Karpas-422 (cell line): ENCODE results near the gene ATL1. TPM values are rescaled to one million over a fixed set of nuclear protein-coding genes. Genes with fewer than 3 reads are reported as not detected.
"Not testable (repeated sequence)": the region's sequence is repeated elsewhere in the genome, so short reads cannot be mapped to it uniquely, and the experiment has no call there.

Experiments used
- DNase-seq: peaks from one replicate; pipeline ENCODE4 v3.0.0-alpha.2; 2015
- H2AFZ ChIP-seq: fragments of 200-600 bp; sonication (generic); 2 replicates; pipeline ENCODE4 v1.6.1; 2014; ENCODE audit warnings: antibody characterized with exemption, low read length, mixed read lengths
- H3K27ac ChIP-seq: fragments of 200-600 bp; sonication (generic); 2 replicates; pipeline ENCODE4 v1.5.1; 2014; ENCODE audit warnings: mild to moderate bottlenecking, low read length, moderate library complexity
- H3K27me3 ChIP-seq: fragments of 200-600 bp; sonication (generic); 2 replicates; pipeline ENCODE4 v1.6.1; 2014; ENCODE audit warnings: low read length, mixed read lengths
- H3K36me3 ChIP-seq: fragments of 200-600 bp; sonication (generic); 2 replicates; pipeline ENCODE4 v1.6.1; 2014; ENCODE audit warnings: low read length, mixed read lengths; ENCODE audit not compliant: insufficient read depth
- H3K4me1 ChIP-seq: fragments of 200-600 bp; sonication (generic); 2 replicates; pipeline ENCODE4 v1.6.1; 2014; ENCODE audit warnings: mild to moderate bottlenecking, low read length, mixed read lengths
- H3K4me2 ChIP-seq: fragments of 200-600 bp; sonication (generic); 2 replicates; pipeline ENCODE4 v1.6.1; 2014; ENCODE audit warnings: low read length, low read depth, mild to moderate bottlenecking; ENCODE audit not compliant: poor library complexity, severe bottlenecking
- H3K4me3 ChIP-seq: fragments of 200-600 bp; sonication (generic); 2 replicates; pipeline ENCODE4 v1.5.1; 2014; ENCODE audit warnings: mild to moderate bottlenecking, antibody characterized with exemption, low read length, mixed read lengths
- H3K79me2 ChIP-seq: fragments of 200-600 bp; sonication (generic); 2 replicates; pipeline ENCODE4 v1.6.1; 2014; ENCODE audit warnings: mild to moderate bottlenecking, low read length, mixed read lengths
- H3K9ac ChIP-seq: fragments of 200-600 bp; sonication (generic); 2 replicates; pipeline ENCODE4 v1.6.0; 2014; ENCODE audit warnings: low read length
- H3K9me2 ChIP-seq: fragments of 200-600 bp; sonication (generic), shearing (Covaris generic); replicated peaks from 2 replicates; pipeline ENCODE4 v1.6.0; 2014; ENCODE audit warnings: mild to moderate bottlenecking, low read length, moderate library complexity; ENCODE audit not compliant: insufficient read depth
- H3K9me3 ChIP-seq: fragments of 300-700, 200-600 bp; sonication (generic); 2 replicates; pipeline ENCODE4 v1.6.1; 2014; ENCODE audit warnings: low read length, mixed read lengths
- H4K20me1 ChIP-seq: fragments of 200-600 bp; sonication (generic); 2 replicates; pipeline ENCODE4 v1.6.1; 2014; ENCODE audit warnings: mild to moderate bottlenecking, antibody characterized with exemption, low read length, low read depth; ENCODE audit not compliant: insufficient read depth
- total RNA-seq: library from RNA; depleted of rRNA; stranded (reverse); fragments of >200 nt; shearing (Covaris generic); gene quantifications from 2 replicates; pipeline ENCODE4 v1.2.3, GENCODE V29; 2014; ENCODE audit warnings: low replicate concordance

Gene ATL1
- total RNA-seq, 1 experiment from 2014 or later: 3.3 TPM

- Histone ChIP-seq H3K79me2 (no peaks in the 10 kb centered on the region), H3K4me3 (no peak overlapping the region), H3K4me2 (no peak overlapping the region), H3K9ac (no peak overlapping the region), H3K9me3 (no peaks in the 10 kb centered on the region), H3K36me3 (no peaks in the 10 kb centered on the region), H4K20me1 (no peaks in the 10 kb centered on the region), H3K27me3 (0 out of 2 replicates have a peak, but pooled peaks cover 2% of the 10 kb centered on the region), H3K27ac (no peak overlapping the region), H3K4me1 (no peaks in the 10 kb centered on the region), H3K9me2 (no peaks in the 10 kb centered on the region), H2AFZ (no peak overlapping the region)
- no peak for DNase-seq
Observed at GRCh38 chr14:50620341-50620740, 60.4 kb downstream of the ATL1 start.

- Histone ChIP-seq H3K27me3 (no peaks in the 10 kb centered on the region), H4K20me1 (no peaks in the 10 kb centered on the region), H3K79me2 (no peaks in the 10 kb centered on the region), H2AFZ (no peak overlapping the region), H3K4me3 (no peak overlapping the region), H3K9ac (no peak overlapping the region), H3K36me3 (no peaks in the 10 kb centered on the region), H3K9me3 (no peaks in the 10 kb centered on the region), H3K4me1 (no peaks in the 10 kb centered on the region), H3K4me2 (no peak overlapping the region), H3K27ac (no peak overlapping the region), H3K9me2 (no peaks in the 10 kb centered on the region)
- no peak for DNase-seq
Observed at GRCh38 chr14:50622978-50623377, 63.0 kb downstream of the ATL1 start.

GRCh38 chr14:50624447-50624846 lies 64.5 kb downstream of the ATL1 start:
- H3K36me3 ChIP-seq: no peaks in the 10 kb centered on the region
- no peaks in the 10 kb centered on the region for H3K9me3 ChIP-seq
- no peak overlapping the region for H2AFZ ChIP-seq
- no peaks in the 10 kb centered on the region for H4K20me1 ChIP-seq
- H3K4me3 ChIP-seq: no peak overlapping the region
- no peaks in the 10 kb centered on the region for H3K4me1 ChIP-seq
- no peaks in the 10 kb centered on the region for H3K27me3 ChIP-seq
- no peak overlapping the region for H3K27ac ChIP-seq
- H3K9me2 ChIP-seq: no peaks in the 10 kb centered on the region
- no peaks in the 10 kb centered on the region for H3K79me2 ChIP-seq
- no peak overlapping the region for H3K4me2 ChIP-seq
- H3K9ac ChIP-seq: no peak overlapping the region
- no peak for DNase-seq

- not testable (repeated sequence) for H3K9me3 ChIP-seq, H3K79me2 ChIP-seq, H4K20me1 ChIP-seq, H3K9ac ChIP-seq, H3K4me3 ChIP-seq, H3K4me1 ChIP-seq, H3K9me2 ChIP-seq, H3K27me3 ChIP-seq, H3K36me3 ChIP-seq, H2AFZ ChIP-seq, H3K4me2 ChIP-seq, DNase-seq, H3K27ac ChIP-seq
Observed at GRCh38 chr14:50624947-50625346, 65.0 kb downstream of the ATL1 start.

GRCh38 chr14:50631408-50631821 lies 71.5 kb downstream of the ATL1 start:
- no peak overlapping the region for H3K27ac ChIP-seq
- H3K4me2 ChIP-seq: no peak overlapping the region
- no peaks in the 10 kb centered on the region for H3K27me3 ChIP-seq
- H3K4me1 ChIP-seq: no peaks in the 10 kb centered on the region
- H2AFZ ChIP-seq: no peak overlapping the region
- no peak overlapping the region for H3K9ac ChIP-seq
- no peaks in the 10 kb centered on the region for H3K36me3 ChIP-seq
- no peaks in the 10 kb centered on the region for H3K79me2 ChIP-seq
- H3K9me2 ChIP-seq: no peaks in the 10 kb centered on the region
- H3K9me3 ChIP-seq: no peaks in the 10 kb centered on the region
- no peak overlapping the region for H3K4me3 ChIP-seq
- no peak for DNase-seq
- H4K20me1 ChIP-seq: no peaks in the 10 kb centered on the region

- Histone ChIP-seq H3K9ac (no peak overlapping the region), H3K36me3 (no peaks in the 10 kb centered on the region), H3K4me1 (no peaks in the 10 kb centered on the region), H3K27me3 (no peaks in the 10 kb centered on the region), H3K4me3 (no peak overlapping the region), H2AFZ (no peak overlapping the region), H3K9me3 (no peaks in the 10 kb centered on the region), H4K20me1 (no peaks in the 10 kb centered on the region), H3K4me2 (no peak overlapping the region), H3K9me2 (no peaks in the 10 kb centered on the region), H3K79me2 (no peaks in the 10 kb centered on the region), H3K27ac (no peak overlapping the region)
- DNase-seq: no peak
Observed at GRCh38 chr14:50633954-50634353, 74.0 kb downstream of the ATL1 start.

GRCh38 chr14:50635141-50635540 lies 75.2 kb downstream of the ATL1 start:
- DNase-seq: no peak
- H3K9me3 ChIP-seq: no peaks in the 10 kb centered on the region

GRCh38 chr14:50647282-50647681 lies 87.3 kb downstream of the ATL1 start:
- Histone ChIP-seq H3K9me2 (no peaks in the 10 kb centered on the region), H3K27ac (no peak overlapping the region), H3K79me2 (0 out of 2 replicates have a peak, but pooled peaks cover 7% of the 10 kb centered on the region), H3K9me3 (no peaks in the 10 kb centered on the region), H3K36me3 (peaks cover 9% of the 10 kb centered on the region; the same call in 1 of the 2 replicates), H3K4me3 (peak overlapping the region; percentile 19; the same call in 1 of the 2 replicates), H3K9ac (no peak overlapping the region), H4K20me1 (no peaks in the 10 kb centered on the region), H3K4me2 (peak overlapping the region; percentile 34), H3K4me1 (peaks cover 24% of the 10 kb centered on the region), H2AFZ (no peak overlapping the region; the same call in 1 of the 2 replicates), H3K27me3 (no peaks in the 10 kb centered on the region)
- no peak for DNase-seq

More at GRCh38 chr14:50635141-50635540, 75.2 kb downstream of the ATL1 start:
- Histone ChIP-seq H3K79me2 (no peaks in the 10 kb centered on the region), H3K27me3 (no peaks in the 10 kb centered on the region), H3K36me3 (no peaks in the 10 kb centered on the region), H4K20me1 (no peaks in the 10 kb centered on the region), H2AFZ (no peak overlapping the region), H3K4me3 (no peak overlapping the region), H3K4me1 (no peaks in the 10 kb centered on the region), H3K9me2 (no peaks in the 10 kb centered on the region), H3K4me2 (no peak overlapping the region), H3K9ac (no peak overlapping the region), H3K27ac (no peak overlapping the region)

- peaks cover 24% of the 10 kb centered on the region for H3K4me1 ChIP-seq
- no peak for DNase-seq
- no peaks in the 10 kb centered on the region for H3K27me3 ChIP-seq
- no peak overlapping the region for H3K9ac ChIP-seq
- H3K36me3 ChIP-seq: 0 out of 2 replicates have a peak, but pooled peaks cover 5% of the 10 kb centered on the region
- H3K4me3 ChIP-seq: peak overlapping the region; percentile 19; the same call in 1 of the 2 replicates
- 0 out of 2 replicates have a peak, but pooled peaks cover 7% of the 10 kb centered on the region for H3K79me2 ChIP-seq
- H3K4me2 ChIP-seq: peak overlapping the region; percentile 34
- no peaks in the 10 kb centered on the region for H4K20me1 ChIP-seq
- no peaks in the 10 kb centered on the region for H3K9me3 ChIP-seq
- no peak overlapping the region for H3K27ac ChIP-seq
- H2AFZ ChIP-seq: no peak overlapping the region
- no peaks in the 10 kb centered on the region for H3K9me2 ChIP-seq
Observed at GRCh38 chr14:50647753-50648152, 87.8 kb downstream of the ATL1 start.
